NCI-H69 (cell line): ENCODE results near the gene THOC5.
"Not testable (repeated sequence)": the region's sequence is repeated elsewhere in the genome, so short reads cannot be mapped to it uniquely, and the experiment has no call there.

ENCODE experiments used
- DNase-seq: peaks from one replicate; lab custom pipeline; 2025; lab: John Stamatoyannopoulos, UW

Gene THOC5

DNA sequence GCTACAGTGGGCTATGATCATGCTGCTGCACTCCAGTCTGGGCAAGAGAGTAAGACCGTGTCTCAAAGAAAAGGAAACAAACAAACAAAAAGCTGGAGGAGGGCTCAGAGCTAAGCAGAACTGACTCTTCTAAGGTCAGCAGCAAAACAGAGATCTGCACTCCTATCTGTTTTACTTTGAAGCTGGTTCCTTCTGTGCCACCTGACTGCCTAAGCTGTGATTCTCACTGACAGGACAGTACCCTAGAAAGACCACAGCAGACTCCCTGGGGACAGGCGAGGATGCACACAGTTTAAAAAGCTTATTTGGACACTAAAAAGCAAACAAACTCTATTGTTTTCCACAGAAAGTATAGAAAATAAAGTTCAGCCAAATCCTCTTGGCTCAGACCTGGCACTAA, 43.0 kb downstream of the THOC5 start:
- no peak for DNase-seq

DNA sequence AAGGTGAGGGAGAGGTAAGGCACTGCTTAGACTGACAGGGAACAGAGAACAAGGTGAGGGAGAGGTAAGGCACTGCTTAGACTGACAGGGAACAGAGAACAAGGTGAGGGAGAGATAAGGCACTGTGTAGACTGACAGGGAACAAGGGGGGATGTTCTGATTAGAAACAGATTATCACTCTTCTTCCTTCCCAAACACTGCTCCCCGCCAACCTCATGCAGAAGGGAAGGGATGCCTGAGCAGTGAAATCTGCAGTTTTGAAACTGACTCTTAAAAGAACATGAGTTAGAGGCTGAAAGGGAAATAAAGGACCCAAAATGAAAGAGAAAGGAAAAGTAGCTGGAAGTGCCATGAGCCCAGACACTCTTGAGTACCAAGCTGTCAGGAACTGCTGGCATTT, 43.7 kb downstream of the THOC5 start:
- no peak for DNase-seq

DNA sequence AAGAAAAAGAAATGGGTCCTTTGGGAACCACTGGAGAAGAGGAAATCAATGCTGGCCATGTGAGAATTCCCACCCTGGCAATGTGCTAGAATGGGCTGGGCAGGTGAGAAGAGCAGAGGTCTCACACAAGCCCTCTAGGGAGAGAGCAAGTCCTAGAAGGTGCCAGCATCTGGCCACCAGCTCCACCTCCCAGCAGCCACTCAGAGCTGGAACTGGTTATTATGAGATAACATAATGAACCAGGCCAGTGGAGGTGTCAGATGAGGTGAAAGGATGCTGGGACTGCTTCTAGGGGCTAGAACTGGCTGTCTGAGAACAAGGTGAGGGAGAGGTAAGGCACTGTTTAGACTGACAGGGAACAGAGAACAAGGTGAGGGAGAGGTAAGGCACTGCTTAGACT, 44.3 kb downstream of the THOC5 start:
- DNase-seq = no peak

DNA sequence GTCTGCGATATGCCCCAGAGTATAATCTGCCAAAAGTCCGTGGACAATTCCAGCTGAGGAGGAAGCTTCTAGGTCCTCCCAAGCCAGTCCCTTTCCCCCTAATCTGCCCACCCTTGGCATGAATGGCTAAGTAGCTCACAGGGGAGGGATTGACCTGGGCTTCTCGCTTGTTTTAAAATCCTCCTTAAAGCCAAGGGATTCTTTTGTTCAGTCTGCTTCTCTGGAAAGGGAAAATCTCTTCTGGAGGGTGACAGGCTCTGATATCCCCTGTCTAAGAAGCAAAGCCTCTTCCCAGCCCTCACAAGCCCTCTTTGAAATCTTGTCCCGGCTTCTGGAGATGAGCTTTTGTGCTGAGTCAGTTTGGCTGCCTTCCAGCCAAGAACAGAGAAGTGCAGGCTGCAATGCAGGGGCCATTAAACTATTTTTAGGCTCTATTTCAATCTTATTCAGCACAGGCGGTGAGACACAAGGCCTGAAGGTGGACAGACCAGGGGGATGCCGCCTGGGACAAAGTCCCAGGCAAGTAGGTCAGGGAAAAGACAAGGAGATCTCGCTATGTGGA, 49.7 kb downstream of the THOC5 start:
- DNase-seq = no peak

DNA sequence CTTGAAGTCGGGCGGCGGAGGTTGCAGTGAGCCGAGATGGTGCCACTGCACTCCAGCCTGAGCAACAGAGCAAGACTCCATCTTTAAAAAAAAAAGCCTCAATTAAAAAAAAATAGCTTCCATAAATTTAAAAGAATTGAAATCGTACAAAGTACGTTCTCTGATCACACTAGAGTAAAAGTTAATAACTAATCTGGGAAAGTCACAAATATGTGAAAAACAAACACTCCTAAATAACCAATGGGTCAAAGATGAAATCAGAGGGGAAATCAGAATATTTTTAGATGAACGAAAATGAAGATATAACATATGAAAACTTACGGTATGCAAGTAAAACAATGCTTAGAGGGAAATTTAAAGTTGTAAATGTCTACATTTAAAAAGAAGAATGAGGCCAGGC, 53.7 kb downstream of the THOC5 start:
- no peak for DNase-seq

DNA sequence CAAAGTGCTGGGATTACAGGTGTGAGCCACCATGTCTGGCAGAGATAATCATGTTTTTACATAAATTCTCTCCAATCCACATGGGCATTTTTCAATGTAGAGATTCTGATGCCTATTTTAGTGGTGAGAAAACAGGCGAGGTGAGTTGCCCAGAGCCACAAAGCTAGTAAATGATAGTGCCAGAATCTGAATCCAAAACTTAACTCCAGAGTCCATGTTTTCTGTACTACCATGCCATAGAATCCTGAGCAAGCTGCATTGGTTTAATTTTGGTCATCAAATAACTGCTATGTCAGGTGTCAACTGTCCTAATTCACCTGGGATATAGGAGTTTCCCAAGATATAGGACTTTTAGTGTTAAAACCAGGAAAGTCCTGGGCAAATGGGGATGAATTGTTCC, 59.9 kb downstream of the THOC5 start:
- DNase-seq = no peak

DNA sequence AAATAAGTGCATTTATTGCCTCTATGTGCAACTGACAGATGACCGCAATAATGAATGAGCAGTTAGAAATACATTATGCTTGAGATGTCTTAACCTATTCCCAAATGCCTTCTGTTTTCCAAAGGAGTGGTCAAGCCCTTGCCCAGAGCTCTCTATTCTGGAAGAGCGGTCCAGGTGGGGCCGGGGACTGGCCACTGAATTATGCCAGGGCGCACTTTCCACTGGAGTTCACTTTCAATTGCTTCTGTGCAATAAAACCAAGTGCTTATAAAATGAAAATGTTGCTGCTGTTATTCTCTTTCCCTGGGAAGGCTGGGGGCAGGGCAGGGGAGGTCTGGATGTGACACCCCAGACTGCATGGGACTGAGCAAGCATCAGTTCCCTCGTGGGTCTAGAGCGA, 62.5 kb downstream of the THOC5 start:
- no peak for DNase-seq

DNA sequence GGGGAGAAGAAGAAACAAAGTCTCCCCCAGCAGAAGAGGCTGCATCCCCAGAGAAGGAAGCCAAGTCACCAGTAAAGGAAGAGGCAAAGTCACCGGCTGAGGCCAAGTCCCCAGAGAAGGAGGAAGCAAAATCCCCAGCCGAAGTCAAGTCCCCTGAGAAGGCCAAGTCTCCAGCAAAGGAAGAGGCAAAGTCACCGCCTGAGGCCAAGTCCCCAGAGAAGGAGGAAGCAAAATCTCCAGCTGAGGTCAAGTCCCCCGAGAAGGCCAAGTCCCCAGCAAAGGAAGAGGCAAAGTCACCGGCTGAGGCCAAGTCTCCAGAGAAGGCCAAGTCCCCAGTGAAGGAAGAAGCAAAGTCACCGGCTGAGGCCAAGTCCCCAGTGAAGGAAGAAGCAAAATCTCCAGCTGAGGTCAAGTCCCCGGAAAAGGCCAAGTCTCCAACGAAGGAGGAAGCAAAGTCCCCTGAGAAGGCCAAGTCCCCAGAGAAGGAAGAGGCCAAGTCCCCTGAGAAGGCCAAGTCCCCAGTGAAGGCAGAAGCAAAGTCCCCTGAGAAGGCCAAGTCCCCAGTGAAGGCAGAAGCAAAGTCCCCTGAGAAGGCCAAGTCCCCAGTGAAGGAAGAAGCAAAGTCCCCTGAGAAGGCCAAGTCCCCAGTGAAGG, 64.3 kb downstream of the THOC5 start:
- DNase-seq = not testable (repeated sequence)

DNA sequence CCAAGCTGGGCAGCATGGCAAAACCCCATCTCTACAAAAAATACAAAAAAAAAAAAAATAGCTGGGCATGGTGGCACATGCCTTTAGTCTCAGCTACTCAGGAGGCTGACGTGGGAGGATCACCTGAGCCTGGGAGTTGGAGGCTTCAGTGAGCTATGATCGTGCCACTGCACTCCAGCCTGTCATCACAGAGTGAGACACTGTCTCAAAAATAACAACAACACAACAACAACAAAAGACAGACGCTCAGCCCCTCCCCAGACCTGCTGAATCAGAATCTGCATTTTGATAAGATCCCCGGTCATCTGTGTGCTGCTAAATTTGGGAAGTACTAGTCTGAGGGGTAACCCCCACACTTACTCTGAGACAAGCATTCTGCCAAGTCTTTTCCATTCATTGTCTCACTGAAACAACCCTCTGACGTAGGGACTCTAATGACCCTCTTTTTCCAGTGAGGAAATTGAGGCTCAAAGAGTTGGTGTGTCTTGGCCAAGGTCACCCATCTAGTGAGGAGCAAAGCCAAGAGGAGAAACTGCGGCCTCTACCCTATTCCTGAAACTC, 66.1 kb downstream of the THOC5 start:
- no peak for DNase-seq

DNA sequence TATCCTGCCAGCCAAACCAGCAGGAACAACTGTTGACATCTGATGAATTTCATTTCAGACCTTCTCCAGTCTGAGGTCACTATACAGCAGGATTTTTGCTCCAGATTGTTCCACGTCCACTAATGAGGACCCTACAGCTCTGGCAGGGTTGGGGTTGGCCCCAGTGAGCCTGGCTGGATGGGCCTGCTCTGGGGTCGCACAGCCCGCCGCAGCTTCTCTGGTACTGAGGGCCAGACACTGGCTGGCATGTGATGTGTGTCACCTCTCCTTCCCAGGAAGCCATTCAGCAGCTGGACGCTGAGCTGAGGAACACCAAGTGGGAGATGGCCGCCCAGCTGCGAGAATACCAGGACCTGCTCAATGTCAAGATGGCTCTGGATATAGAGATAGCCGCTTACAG, 68.1 kb downstream of the THOC5 start:
- no peak for DNase-seq

DNA sequence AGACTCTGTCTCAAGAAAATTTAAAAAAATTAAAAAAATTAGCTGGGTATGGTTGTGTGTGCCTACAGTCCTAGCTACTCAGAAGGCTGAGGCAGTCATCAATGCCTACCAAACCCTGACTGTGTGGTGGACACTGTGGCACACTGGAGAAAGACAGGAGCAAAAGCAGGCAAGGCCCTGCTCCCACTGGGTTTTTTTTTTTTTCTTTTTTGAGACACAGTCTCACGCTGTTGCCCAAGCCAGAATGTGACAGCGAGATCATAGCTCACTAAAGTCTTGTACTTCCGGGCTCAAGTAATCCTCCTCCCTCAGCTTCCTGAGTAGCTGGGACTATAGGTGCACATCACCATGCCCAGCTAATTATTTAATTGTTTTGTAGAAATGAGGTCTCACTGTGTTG, 68.9 kb downstream of the THOC5 start:
- DNase-seq = no peak

DNA sequence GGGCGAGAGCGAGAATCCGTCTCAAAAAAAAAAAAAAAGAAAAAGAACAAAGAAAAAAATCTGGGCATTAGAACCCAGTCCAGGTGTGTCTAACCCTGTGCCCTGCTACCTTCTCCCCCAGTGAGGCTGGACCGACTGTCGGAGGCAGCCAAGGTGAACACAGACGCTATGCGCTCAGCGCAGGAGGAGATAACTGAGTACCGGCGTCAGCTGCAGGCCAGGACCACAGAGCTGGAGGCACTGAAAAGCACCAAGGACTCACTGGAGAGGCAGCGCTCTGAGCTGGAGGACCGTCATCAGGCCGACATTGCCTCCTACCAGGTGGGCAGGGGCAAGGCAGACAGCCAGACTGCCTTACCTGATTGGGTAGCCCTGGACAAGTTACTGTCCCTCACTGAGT, 70.3 kb downstream of the THOC5 start:
- DNase-seq = no peak

DNA sequence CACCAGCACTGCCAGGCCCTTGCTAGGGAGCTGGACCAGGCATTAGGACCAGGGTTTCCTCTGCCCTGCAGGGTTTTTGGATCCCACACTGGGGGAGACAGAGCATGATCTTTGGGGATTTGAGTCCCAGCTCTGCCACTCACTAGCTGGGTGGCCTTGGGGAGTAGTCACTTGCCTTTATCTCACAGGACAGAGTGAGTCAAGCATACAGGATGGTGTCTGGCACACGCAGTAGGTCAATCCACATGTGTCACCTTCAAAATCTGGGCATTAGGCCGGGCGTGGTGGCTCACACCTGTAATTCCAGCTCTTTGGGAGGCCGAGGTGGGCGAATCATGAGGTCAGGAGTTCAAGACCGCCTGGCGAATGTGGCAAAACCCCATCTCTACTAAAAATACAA, 70.8 kb downstream of the THOC5 start:
- no peak for DNase-seq

DNA sequence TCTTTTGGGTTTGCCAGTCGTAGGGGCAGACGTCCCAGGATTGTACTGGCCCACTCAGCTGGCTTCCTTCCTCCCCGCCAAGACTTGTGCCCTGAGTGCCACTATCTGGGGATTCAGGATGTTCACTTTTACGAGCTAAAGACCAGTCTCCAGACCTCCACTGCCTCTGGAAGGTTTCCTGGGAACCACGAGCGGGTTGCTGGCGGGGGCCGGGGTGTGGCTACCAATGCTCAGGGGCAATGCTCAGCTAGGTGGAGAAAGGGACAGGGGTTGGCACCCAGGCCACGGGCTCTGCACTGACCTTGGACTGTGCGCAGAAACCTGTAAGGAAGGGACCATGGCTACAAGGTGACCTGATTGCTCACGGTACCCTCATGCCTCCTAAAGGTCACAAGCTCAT, 71.3 kb downstream of the THOC5 start:
- DNase-seq = no peak

DNA sequence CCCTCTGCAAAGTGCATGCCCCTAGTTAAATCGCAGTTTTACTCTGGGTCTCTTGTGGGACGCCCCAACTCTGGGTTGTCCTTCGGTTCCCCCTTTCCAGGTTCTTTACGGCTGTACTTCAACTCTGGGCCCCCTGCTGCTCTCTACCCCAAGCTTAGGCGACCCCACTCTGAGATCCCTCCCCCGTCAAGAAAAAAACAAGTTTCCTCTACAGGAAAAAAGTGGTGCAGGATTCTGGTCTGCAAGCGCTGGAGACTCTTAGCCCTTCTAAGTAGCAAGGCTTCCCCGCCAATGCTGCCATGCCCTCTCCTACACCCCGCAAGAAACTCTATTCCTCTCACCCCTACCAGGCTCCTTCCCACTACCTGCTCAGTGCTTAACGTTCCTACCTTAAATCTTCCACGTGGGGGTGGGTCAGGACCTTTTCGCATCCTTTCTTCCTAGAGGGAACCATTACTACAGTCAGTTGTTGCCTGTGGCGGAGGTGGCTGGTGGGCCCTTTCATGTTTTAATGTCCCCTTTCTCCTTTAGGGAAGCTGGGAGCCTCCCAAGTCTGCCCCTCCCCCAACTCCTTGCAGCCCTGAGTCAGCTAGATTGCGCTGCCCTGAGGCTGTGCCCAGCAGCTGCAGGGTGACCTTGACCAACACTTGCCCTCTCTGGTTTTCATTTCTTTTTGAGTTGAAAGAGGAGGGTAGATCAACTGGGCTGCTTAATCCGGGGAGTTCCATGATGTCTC, 72.1 kb downstream of the THOC5 start:
- DNase-seq = no peak

DNA sequence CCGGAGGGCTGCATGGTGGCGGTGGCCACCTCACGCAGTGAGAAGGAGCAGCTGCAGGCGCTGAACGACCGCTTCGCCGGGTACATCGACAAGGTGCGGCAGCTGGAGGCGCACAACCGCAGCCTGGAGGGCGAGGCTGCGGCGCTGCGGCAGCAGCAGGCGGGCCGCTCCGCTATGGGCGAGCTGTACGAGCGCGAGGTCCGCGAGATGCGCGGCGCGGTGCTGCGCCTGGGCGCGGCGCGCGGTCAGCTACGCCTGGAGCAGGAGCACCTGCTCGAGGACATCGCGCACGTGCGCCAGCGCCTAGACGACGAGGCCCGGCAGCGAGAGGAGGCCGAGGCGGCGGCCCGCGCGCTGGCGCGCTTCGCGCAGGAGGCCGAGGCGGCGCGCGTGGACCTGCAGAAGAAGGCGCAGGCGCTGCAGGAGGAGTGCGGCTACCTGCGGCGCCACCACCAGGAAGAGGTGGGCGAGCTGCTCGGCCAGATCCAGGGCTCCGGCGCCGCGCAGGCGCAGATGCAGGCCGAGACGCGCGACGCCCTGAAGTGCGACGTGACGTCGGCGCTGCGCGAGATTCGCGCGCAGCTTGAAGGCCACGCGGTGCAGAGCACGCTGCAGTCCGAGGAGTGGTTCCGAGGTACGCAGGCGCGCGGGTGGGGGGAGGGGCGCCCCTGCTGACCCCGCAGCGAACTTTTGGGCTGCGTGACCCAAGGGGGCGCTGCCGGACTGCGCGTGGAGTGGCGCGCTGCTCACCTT, 72.9 kb downstream of the THOC5 start:
- peak; percentile 58 for DNase-seq

DNA sequence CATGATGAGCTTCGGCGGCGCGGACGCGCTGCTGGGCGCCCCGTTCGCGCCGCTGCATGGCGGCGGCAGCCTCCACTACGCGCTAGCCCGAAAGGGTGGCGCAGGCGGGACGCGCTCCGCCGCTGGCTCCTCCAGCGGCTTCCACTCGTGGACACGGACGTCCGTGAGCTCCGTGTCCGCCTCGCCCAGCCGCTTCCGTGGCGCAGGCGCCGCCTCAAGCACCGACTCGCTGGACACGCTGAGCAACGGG, 73.4 kb downstream of the THOC5 start:
- no peak for DNase-seq

DNA sequence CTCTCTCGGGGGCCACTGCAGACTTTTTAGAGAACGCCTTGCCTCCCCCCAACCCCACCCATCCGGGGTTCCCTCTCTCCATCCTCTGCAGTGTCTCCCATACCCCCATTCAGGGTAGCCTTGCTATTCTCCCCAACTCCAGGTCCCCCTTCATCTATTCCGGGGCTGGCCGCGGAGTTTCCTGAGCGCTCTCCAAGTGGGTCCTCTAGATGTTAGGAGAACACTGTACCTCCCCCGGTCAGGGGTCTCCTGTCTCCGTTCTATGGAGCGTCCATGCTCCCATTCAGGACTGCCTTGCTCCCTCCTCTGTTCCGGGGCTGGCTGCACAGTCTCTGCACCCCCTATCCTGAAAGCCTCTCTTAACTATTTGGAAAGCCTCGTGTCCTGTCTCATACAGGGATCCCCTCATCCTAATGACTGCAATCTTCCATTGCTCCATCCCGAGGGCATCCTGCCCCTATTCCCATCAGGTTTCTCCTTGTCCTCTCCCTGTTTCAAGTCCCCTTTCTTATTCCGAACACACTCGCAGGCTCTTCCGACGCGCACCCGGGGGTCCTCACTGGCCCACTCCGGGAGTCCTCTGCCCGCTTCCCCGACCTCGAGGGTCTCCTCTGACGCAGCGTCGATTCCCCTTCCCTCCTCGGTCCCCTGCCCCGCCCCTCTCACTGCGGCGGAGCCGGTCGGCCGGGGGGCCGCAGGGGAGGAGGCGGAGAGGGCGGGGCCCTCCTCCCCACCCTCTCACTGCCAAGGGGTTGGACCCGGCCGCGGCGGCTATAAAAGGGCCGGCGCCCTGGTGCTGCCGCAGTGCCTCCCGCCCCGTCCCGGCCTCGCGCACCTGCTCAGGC, 73.9 kb downstream of the THOC5 start, which contains the start of gene NEFH:
TSS of gene NEFH (plus strand) at position 802 of the 845 bp plus-strand sequence. CDS start 45 bp downstream, outside the sequence.
- DNase-seq = peak; percentile 87

DNA sequence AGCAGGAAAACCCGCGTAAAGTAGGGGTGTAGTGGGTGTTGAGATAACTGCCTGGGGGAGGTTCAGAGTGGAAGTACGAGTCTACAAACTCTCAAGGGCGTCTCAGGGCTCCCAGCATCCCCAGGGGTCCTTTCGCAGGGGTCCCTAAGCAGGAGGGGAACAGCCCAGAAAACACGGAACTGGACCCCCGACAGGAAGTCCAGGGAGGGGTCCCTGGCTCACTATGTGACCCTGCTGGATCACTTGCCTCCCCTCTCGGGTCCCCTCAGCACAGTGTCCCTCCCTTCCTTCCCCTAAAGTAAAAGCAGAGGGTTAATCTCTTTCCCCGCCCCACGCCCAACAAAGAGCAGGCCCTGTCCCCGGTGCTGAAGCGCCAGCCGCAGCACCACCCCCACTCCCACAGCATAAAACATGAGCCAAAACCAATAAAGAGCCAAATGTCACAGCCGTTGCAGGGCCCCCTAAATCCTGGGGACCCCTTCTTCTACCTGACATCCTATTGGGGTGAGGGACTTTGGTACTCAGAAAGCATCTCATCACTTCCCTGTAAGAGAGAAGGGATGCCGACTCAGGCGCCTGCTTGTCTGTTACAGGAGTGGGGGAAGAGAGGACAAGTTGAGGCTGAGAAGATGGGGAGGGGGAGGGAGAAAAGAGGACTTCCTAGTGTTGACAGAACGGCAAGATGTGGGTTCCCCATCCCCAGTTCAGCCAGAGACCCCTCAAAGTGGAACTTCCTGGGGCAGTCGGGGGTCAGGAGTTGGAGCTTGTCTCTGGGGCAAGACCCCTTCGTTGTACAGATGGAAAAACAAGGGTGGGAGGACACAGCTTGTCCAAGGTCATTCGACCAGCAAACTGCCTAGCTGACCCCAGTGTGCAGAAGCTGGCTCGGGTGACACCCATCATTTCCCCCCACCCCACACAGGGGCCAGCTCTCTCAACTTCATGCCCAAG, 75.0 kb downstream of the THOC5 start:
- DNase-seq = peak; percentile 24

DNA sequence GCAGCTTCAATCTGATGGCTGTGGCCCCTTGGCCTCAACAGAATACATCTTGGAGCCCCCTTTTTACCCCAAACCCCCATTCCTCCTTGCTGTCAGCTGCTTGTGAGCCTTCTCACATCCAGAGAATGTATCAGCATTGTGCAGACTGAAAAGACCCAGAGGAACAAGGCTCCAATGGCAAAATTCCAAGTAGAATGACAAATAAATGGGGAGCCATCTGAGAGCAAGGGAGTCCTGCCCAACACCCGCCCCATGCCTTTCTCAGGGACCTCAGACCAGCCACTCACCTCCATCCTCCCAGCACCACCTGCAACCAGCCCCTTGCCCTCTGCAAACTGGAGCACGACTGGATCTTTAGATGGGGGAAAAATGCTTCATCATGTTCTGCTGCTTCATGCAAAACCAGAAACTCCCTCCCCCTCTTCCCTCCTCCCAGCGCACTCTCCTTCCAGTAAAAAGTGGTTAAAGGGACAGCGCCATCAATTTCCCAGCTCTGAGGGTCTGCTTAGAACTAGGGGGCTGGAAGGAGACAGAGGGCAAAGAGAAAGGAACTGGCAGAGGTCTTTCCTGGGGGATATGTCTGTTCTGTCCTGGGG, 75.7 kb downstream of the THOC5 start:
- peak; percentile 38 for DNase-seq
